ENCODE data around the gene NRG3. TPM values are rescaled to one million over a fixed set of nuclear protein-coding genes. Genes with fewer than 3 reads are reported as not detected.

NRG3 gene
- total RNA-seq, 4 donors from 2014 or later, result under 0.01 to 0.65 (median 0.17) TPM

GRCh38 chr10:82397854-82398253 is 522.9 kb downstream of the NRG3 start:
- H3K27me3 ChIP-seq, result no peaks in the 10 kb centered on the region
- intact Hi-C loops (cut with DNase I), result no loop called here
- H3K36me3 ChIP-seq, result no peaks in the 10 kb centered on the region
- H3K27ac ChIP-seq (replicated peaks in 1 of 4), result no peak overlapping the region
- 33% methylated on average over 1 of the region's 1 CpG for WGBS
- H3K9me3 ChIP-seq, result no peaks in the 10 kb centered on the region
- no peak for DNase-seq (ENCODE audit: extremely low spot score)
- no peak for TF ChIP-seq CTCF (IDR thresholded peaks at IDR 0.05)
- TF ChIP-seq POLR2A (IDR thresholded peaks at IDR 0.05; ENCODE audit: low read depth), result no peak
- no peak for TF ChIP-seq POLR2AphosphoS5 (IDR thresholded peaks at IDR 0.05)
- TF ChIP-seq EP300 (IDR thresholded peaks at IDR 0.05), result no peak
- H3K4me1 ChIP-seq, result no peaks in the 10 kb centered on the region
- no peak overlapping the region for H3K4me3 ChIP-seq

- no peak for DNase-seq (ENCODE audit: extremely low spot score)
- intact Hi-C loops (cut with DNase I), result no loop called here
- H3K27ac ChIP-seq (replicated peaks in 1 of 4), result no peak overlapping the region
- no peaks in the 10 kb centered on the region for H3K9me3 ChIP-seq
- 92% methylated on average over 2 of the region's 2 CpGs for WGBS
- no peak for TF ChIP-seq POLR2AphosphoS5 (IDR thresholded peaks at IDR 0.05)
- TF ChIP-seq EP300 (IDR thresholded peaks at IDR 0.05), result no peak
- no peak for TF ChIP-seq CTCF (IDR thresholded peaks at IDR 0.05)
- TF ChIP-seq POLR2A (IDR thresholded peaks at IDR 0.05; ENCODE audit: low read depth), result no peak
- H3K36me3 ChIP-seq, result no peaks in the 10 kb centered on the region
- no peak overlapping the region for H3K4me3 ChIP-seq
- H3K4me1 ChIP-seq, result no peaks in the 10 kb centered on the region
- no peaks in the 10 kb centered on the region for H3K27me3 ChIP-seq
Observed at GRCh38 chr10:82399850-82400249, 524.9 kb downstream of the NRG3 start.

GRCh38 chr10:82400841-82401240 is 525.8 kb downstream of the NRG3 start:
- intact Hi-C loops (cut with DNase I), result no loop called here

GRCh38 chr10:82402906-82403401 is 528.0 kb downstream of the NRG3 start:
- H3K4me3 ChIP-seq, result no peak overlapping the region

More at GRCh38 chr10:82400841-82401240, 525.8 kb downstream of the NRG3 start:
- no peak overlapping the region for H3K4me3 ChIP-seq
- 56% methylated on average over 1 of the region's 1 CpG for WGBS
- DNase-seq (ENCODE audit: extremely low spot score), result no peak
- no peaks in the 10 kb centered on the region for H3K36me3 ChIP-seq
- TF ChIP-seq CTCF (IDR thresholded peaks at IDR 0.05), result no peak
- H3K27ac ChIP-seq (replicated peaks in 1 of 4), result no peak overlapping the region
- no peaks in the 10 kb centered on the region for H3K27me3 ChIP-seq
- H3K9me3 ChIP-seq, result no peaks in the 10 kb centered on the region
- H3K4me1 ChIP-seq, result no peaks in the 10 kb centered on the region

More at GRCh38 chr10:82402906-82403401, 528.0 kb downstream of the NRG3 start:
- no peak for DNase-seq (ENCODE audit: extremely low spot score)
- Histone ChIP-seq H3K27me3 (no peaks in the 10 kb centered on the region), H3K27ac (replicated peaks in 1 of 4) (no peak overlapping the region), H3K4me1 (no peaks in the 10 kb centered on the region), H3K36me3 (no peaks in the 10 kb centered on the region), H3K9me3 (no peaks in the 10 kb centered on the region)
- intact Hi-C loops (cut with DNase I), result no loop called here
- TF ChIP-seq POLR2A (IDR thresholded peaks at IDR 0.05; ENCODE audit: low read depth) (no peak), EP300 (IDR thresholded peaks at IDR 0.05) (no peak), POLR2AphosphoS5 (IDR thresholded peaks at IDR 0.05) (no peak), CTCF (IDR thresholded peaks at IDR 0.05) (no peak)
- WGBS, result 73% methylated on average over 4 of the region's 4 CpGs

All from esophagus muscularis mucosa (tissue), 4 donors.